RCC 7860 (cell line): ENCODE measurements around the gene MKRN2OS.
A peak's percentile ranks its signal among the peaks of the same experiment; 100 is the strongest.
"Not testable (repeated sequence)": the region's sequence is repeated elsewhere in the genome, so short reads cannot be mapped to it uniquely, and the experiment has no call there.

Source experiments
- DNase-seq: peaks from one replicate; pipeline ENCODE4 v3.0.0-alpha.2; 2015; ENCODE audit warnings: low spot score
- FAIRE-seq: peaks from 2 replicates; lab custom pipeline; 2012; peaks lifted over from hg19 to GRCh38; lab: Jason Lieb, UNC

Gene MKRN2OS

DNA sequence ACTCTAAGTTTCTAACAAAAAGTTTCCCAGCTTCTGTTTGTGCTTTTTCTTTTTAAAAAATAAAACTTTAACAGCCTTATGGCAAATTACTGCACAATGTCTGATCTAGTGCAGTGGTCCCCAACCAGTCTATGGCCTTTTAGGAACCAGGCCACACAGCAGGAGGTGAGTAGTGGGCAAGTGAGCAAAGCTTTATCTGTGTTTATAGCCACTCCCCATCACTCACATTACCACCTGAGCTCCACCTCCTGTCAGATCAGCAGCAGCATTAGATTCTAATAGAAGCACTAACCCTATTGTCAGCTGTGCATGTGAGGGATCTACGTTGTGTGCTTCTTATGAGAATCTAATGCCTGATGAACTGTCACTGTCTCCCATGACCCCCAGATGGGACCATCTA lies 17.2 kb upstream of the MKRN2OS start:
- FAIRE-seq (no peak), DNase-seq (no peak)

DNA sequence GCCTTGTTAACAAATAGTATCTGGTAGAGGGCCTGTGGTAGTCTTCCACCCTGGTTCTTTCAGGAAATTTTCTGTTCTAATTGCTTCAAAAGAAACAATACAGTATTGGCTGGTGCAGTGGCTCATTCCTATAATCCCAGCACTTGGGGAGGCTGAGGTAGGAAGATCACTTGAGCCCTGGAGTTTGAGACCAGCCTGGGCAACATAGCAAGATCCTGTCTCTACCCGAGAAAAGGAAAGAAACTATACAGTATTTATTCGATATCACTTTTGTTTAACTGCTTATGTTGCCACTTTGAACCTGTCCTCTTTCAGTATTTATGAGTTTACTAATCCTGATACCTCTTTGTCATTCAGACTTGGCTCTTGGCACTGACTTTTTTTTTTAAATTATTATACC lies 16.1 kb upstream of the MKRN2OS start:
- FAIRE-seq: no peak
- DNase-seq: no peak

DNA sequence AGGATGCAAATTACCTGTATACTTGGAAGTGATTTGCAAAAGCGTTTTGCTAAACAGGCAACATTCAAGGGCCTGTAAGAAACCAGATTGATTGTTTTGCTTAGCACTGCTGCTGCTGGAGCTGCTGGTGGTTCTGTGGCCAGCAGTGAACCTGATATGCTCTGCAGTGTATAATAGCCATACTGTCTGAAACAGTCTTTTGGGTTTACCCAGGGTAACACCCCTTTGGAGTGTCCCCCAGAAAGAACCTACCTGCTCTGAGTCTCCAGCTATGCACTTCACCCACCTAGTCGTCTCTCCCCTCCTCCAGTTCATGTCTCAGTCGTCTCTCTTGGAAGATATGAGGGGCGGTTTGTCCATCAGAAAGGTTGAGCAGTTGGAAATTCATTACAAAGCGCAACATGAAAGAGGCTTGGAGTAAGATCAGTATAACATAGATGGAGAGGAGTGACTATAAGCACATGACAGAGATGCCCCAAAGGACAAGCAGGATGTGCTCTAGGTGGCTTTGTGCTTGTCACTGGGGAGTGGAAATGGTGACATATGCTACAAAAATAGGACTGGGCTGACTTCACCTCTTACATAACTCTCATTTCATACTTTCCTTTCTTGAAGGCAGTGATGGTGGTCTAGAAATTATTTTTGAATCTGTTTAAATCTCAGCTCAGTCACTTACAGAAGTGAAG lies 15.3 kb upstream of the MKRN2OS start:
- FAIRE-seq: no peak
- DNase-seq: no peak

DNA sequence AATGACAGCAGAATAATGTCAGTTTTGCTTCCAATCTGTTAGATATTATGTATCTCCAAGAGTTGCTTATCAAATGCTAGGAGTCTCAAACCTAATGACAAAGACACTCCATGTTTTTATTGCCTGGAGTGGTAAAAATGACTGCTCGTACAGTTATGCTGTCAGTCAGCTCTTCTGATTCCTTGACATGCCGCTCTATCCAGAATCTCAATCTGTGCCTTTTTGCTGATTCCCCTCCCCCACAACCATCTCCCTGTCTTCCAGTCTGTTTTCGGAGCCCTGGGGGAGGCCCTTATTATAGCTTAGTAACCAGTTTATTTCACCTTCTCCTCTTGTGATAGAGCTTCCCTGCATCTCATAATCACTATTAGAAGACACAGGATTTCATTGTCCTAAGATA lies 14.2 kb upstream of the MKRN2OS start:
- FAIRE-seq (no peak), DNase-seq (no peak)

DNA sequence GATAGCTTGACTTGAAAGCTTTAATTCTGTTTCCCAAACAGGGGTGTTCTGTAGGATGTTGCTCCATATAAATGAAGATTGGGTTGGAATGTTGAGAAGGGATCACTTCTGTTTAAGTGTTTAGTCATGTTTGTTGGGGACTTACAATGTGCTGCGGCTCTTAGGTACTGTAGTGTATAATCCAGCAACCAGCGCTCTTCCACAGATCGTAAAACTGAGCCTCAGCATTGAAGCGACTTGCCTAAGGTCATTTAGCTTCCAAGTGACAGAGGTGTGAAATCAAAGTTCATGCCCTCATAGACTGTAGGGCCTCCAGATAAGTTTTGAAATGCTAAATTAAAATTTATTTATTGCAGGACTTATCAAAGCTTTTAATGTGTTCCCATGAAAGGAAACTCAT lies 13.4 kb upstream of the MKRN2OS start:
- FAIRE-seq: no peak
- no peak for DNase-seq

DNA sequence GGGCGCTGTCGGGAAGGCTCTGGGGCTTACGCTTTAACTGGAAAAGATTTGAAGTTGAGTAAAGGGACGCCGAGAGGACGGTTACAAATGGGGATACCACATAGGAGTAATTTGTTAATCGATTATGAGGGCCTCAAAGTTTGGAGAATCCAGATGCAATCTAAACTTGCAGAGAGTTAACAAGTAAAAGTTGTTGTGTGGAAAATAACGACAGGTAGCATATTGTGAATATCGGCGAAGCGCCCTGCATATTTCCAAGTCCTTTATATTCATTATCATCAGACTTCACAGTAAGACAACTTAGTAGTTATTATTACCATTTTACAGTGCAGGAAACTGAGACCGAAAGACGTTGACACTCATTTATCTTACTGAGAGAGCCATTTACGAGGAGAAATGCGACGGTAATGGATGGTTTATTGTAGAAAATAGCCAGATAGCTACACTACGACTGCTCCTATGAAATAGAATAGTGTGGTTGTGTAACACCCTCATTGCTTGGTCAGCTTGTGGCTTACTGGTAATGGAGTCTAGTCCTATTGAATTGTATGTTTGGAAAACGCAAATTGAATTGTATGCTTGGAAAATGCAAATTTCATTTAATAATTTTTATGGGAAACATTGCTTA lies 12.3 kb upstream of the MKRN2OS start:
- DNase-seq: no peak
- FAIRE-seq: no peak

DNA sequence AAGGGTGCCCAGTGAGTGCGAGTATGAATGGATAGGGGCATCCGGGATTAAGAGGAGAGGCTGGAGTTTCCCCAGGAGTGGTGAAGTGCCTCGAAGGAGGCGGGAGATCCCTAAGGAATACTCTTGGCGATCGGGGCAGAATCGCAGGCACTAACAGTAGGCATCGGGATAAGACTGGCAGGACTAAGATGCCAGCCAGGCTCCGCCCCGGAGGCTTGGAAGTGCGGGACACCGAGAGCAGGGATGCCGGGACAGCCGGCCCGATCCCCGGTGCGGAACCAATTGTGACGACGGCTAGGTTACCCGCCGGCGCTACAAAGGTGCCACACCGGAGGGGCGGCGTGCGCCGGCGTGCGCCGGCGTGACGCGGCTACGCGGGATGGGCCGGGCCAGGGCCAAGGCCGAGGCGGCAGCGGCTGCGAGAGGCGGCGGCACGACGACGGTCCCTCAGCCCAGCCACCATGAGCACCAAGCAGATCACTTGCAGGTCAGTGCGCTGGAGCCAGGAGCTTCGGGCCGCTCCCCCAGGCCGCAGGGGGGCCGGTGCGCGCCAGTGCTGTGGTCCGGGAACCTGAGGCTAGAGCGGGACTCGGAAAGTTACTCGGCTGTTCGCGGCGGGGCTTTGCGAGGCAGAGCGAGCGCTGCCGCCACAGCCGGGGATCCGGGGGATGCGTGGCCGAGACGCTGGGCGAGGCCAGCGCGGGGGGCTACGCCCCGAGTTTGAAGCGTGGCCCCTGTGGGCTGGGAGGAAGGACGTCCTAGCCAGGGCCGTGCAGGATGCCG lies 11.6 kb upstream of the MKRN2OS start, which contains the start of gene MKRN2:
Gene MKRN2 (plus strand): TSS at position 398 of the 783 bp plus-strand sequence. CDS start 64 bp downstream, at position 462.
- DNase-seq (peak; percentile 71), FAIRE-seq (no peak)

DNA sequence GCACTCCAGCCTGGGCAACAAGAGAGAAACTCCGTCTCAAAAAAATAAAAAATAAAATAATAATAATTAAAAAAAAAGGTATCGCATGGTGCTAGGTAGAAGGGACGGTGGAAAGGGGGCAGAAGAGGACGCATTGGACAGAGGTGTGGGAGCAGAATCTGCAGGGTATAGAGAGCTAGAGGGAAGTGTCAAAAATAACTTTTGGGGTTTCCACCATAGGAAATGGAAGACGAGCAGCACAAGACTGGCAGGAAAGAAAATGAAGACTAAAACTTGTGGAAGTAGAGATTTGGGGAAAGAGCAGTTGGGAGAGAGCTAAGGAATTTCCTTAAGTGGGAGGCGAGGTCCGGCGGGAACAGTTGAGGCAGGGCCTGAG lies 11.0 kb upstream of the MKRN2OS start:
- no peak for FAIRE-seq

DNA sequence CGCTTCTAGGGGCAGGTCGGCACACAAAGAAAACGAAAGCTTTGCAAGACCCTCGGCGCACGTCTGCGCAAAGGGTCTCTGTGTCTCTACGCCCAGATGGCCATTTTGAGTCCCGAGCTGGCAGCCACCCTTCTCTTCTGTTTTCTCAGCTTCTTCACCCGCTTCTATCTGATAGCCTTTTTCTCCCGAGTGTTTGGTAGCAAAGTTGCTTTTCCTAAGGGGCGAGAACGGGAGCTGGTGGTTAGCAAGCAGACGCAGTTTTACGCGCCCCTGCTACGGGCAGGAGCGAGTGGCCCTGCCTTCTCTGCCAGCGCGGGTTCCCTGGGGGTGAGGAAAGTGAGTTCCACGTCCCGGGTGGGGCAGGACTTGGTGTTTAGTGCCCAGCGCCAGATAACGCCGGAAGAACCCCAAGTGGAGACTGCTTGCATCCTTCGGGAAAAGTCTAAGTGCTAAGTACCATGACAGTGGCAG lies 8.7 kb upstream of the MKRN2OS start:
- no peak for FAIRE-seq
- no peak for DNase-seq

More for the DNA sequence above, 11.0 kb upstream of the MKRN2OS start:
- DNase-seq: no peak

DNA sequence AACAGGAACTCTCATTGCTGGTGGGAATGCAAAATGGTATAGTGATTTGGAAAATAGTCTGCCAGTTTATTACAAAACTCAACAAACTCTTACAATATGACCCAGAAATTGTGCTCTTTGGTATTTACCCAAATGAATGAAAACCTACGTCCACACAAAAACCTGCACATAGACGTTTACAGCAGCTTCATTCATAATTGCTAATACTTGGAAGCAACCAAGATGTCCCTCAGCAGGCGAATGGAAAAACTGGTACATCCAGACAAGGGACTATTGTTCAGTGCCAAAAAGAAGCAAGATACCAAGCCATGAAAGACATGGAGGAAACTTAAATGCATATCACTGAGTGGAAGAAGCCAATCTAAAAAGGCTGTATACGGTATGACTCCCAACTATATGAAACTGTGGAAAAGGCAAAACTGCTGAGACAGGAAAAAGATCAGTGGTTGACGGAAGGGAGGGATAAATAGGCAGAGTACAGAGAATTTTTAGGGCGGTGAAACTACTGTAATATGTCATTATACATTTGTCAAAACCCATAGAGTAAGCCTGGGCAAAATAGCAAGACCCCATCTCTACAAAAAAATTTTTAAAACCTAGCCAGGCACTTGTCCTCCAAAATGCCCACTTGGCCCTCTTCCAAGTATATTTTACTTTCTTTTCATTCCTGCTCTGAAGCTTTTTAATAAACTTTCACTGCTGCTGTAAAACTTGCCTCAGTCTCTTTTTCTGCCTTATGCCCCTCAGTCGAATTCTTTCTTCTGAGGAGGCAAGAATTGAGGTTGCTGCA lies 4.9 kb upstream of the MKRN2OS start:
- DNase-seq (no peak), FAIRE-seq (no peak)

DNA sequence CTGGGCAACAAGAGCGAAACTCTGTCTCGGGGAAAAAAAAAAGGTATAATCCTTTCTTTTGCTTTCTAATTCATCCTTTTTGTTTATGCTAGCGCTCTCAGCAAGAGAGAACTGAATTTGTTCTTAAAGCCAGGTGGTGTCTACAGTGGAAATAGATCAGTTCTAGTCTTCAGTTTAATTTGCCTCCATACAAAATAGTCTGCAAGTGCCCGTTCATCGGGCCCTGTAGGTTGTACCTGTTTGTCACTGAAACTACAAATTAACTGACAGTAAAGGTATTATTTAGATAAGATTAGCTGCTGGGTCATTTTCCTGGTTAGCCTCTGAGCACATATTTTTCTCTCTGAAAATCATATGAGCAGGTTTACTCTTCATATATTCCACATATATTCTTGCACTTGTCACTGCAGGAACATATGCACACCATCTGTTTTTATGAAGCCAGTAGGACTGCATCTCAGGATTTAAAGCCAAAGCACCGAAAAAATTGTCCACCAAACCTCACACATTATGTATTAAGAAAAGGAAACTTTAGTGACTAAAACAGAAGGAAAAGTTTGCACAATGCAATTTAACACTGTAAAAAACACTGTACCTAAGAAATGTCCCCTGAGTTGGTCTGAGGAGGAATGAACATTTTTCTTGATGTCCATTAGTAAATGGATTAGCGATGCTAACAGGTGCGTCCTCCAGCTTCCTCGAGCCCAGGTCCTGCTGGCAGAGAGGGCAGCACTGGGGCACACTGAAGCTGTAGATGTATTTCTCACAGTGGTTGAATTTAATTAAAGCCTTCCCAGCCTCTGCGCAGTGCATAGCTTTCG lies 437 bp downstream of the MKRN2OS start:
- no peak for FAIRE-seq
- no peak for DNase-seq

DNA sequence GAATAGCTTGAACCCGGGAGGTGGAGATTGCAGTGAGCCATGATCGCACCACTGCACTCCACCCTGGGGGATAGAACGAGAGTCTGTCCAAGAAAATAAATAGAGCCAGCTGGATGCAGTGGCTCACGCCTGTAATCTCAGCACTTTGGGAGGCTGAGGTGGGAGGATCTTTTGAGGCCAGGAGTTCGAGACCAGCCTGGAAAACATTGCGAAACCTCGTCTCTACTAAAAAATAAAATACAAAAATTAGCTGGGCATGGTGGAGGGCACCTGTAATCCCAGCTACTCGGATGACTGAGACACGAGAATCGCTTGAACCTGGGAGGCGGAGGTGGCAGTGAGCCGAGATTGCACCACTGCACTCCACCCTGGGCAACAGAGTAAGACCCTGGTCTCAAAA lies 1.8 kb downstream of the MKRN2OS start:
- FAIRE-seq: not testable (repeated sequence)

DNA sequence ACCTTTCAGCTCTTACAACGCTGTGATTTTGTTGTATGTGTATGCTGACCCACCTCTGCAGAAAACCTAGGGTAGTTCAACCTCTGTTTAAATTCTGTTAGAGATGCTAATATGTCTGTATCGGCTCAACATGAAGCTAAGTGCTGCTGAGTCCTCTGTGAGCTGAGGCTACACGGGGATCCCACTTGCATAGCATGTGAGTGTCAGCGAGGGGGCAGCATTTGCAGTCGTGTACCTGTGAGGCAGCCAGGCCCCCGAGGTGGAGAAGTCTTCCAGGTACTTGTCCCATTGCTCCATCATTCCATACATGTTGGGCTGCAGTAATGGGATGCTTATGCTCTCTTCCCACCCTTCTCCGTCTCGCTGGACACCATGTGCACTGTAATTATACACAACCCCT lies 3.7 kb downstream of the MKRN2OS start:
- no peak for DNase-seq
- FAIRE-seq: no peak

More for the DNA sequence above, 1.8 kb downstream of the MKRN2OS start:
- DNase-seq: not testable (repeated sequence)

DNA sequence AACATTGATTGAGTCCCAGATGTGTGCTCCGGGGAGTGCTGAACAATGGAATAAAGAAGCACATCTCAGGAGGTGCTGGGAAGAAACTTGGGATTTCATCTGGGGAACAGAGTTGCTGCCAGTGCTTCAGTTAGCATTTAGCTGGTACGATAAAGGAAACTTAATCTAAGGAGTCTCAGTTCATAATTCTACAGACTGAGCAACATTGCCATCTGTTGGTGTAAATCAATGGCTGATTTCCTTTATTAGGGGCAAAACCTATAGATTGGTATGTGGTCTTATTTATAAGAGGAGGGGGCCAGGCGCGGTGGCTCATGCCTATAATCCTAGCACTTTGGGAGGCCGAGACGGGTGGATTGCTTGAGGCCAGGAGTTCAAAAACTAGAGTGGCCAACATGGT lies 8.9 kb downstream of the MKRN2OS start:
- FAIRE-seq (no peak), DNase-seq (no peak)

DNA sequence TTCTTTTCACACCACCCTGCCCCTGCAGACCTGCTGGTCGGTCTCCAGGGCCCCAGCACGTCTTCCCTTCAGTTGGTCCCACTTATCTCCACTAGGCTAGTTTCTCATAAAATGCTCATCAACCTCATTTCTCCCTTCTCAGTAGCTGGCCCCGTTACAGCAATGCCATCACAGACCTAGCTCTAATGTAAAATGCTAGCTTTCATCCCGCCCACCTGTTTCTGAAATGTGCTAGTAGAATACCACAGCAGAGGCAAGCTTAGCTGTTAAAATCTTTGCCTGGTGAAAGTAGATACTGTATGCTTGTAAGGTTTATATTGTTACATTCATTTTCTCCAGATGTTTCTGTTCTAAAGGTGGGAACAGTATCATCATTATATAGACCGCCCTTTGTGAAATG lies 13.1 kb downstream of the MKRN2OS start:
- DNase-seq: no peak

DNA sequence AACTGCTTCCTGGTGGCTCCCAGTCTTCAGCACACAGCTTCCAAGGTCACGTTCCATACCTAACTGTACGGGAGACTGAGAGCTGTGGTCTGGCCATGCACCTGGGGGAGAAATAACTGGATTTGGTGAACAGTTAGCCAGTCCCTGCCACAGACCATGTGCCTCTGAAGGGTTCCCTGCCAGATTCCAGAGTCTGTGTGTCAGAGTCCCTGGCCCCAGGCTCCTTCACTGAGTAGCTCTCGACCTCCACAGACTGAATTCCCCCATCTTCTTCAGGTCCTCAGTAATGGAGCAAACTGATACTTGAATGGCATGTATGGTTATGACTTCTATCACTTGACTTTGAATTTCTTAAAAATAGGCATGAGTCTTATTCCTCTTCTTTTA lies 17.5 kb downstream of the MKRN2OS start:
- FAIRE-seq (no peak), DNase-seq (no peak)

More for the DNA sequence above, 13.1 kb downstream of the MKRN2OS start:
- FAIRE-seq: no peak

DNA sequence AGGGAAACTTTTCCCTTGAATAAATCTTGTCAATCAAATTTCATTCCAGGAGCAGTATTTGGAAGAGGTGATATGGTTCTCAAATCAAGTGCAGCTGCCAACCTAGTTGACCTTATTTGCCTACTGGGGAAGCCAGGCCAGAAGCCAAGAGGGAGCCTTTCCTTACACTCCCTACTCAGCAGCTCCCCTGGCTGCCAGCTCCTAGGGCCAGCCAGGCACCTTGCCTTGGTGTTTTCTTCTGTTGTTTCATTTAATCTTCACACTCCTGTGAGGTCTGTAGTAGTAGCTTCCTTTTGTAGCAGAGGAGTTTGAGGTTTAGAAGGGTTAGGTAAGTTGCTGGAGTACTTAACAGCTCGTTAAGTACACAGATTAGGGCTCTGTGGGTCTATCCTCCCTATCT lies 22.6 kb downstream of the MKRN2OS start:
- DNase-seq (no peak), FAIRE-seq (no peak)

DNA sequence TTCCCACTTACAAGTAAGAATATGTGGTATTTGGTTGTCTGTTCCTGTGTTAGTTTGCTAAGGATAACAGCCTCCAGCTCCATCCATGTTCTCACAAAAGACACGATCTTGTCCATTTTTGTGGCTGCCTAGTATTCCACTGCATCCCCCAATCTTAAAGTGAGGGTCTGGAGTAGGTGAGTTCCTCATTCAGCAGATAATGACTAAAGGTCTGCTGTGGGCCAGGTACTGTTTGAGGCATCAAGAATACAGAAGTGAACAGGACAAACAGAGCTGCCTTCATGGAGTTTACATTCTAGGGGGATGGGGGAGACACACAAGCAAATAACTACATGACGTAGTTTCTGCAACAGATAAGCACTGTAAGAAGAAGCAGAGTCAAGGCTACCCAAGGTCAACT lies 24.3 kb downstream of the MKRN2OS start:
- DNase-seq (no peak), FAIRE-seq (no peak)

DNA sequence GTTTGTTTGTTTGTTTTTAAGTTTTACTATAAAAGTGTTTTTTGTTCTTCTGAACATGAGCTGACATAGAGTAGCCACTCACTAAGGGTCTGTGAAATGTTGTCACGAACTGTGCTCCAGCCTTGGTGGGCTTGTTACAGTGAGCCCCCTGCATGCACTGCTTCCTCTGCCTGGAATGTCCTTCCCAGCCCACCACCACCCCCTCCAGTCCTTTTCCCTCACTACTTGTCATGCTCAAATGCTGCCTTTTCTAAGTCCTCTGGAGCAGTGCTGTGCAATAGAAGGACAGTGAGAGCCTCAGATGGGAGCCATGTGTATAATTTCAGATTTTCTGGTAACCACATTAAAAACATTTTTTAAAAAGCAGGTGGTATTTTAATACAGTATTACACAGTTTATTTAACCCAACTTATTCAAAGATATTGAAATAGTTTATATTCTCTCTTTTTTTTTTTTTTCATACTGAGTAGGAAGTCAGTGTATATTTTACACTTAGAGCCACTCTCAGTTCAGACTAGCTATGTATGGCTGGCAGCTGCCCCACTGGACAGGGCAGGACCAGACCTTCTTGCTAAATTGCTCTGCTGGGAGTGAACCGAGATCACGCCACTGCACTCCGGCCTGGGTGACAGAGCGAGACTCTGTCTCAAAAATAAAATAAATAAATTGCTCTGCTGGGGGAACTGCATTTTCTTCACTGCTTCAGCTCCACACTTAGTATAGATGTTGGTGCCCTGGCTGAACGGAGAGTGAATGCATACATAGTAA lies 26.9 kb downstream of the MKRN2OS start:
- no peak for FAIRE-seq

More for the DNA sequence above, 26.9 kb downstream of the MKRN2OS start:
- no peak for DNase-seq
